MM.1S (cell line): Measurements from ENCODE around the gene TTC9C.

ENCODE experiments used
- DNase-seq: peaks from one replicate; pipeline ENCODE4 v3.0.0-alpha.2; 2015
- H2AFZ ChIP-seq: fragments of 300-600 bp; sonication (generic); 2 replicates; pipeline ENCODE4 v1.6.0; 2016; ENCODE audit warnings: antibody characterized with exemption, low read length
- H3F3A ChIP-seq: fragments of 300-600 bp; sonication (generic); 2 replicates; pipeline ENCODE4 v1.6.1; 2016; ENCODE audit warnings: mild to moderate bottlenecking, antibody characterized with exemption, low read length, moderate library complexity, mixed read lengths; ENCODE audit not compliant: insufficient read depth
- H3K27ac ChIP-seq: fragments of 300-600 bp; sonication (generic); 2 replicates; pipeline ENCODE4 v1.5.1; 2016; ENCODE audit warnings: mild to moderate bottlenecking, low read length
- H3K27me3 ChIP-seq: fragments of 300-600 bp; sonication (generic); replicated peaks from 2 replicates; pipeline ENCODE4 v1.6.0; 2016; ENCODE audit warnings: low read length; ENCODE audit not compliant: insufficient read depth
- H3K36me3 ChIP-seq: fragments of 300-600 bp; sonication (generic); replicated peaks from 2 replicates; pipeline ENCODE4 v1.6.1; 2016; ENCODE audit warnings: mild to moderate bottlenecking, low read length, mixed read lengths; ENCODE audit not compliant: insufficient read depth
- H3K4me1 ChIP-seq: fragments of 300-600 bp; sonication (generic); 2 replicates; pipeline ENCODE4 v1.6.1; 2016; ENCODE audit warnings: low read length, mixed read lengths
- H3K4me2 ChIP-seq: fragments of 300-600 bp; sonication (generic); 2 replicates; pipeline ENCODE4 v1.6.0; 2016; ENCODE audit warnings: low read depth, low read length
- H3K4me3 ChIP-seq: fragments of 300-600 bp; sonication (generic); 2 replicates; pipeline ENCODE4 v1.5.1; 2016; ENCODE audit warnings: low read length, mixed read lengths
- H3K79me2 ChIP-seq: fragments of 300-600 bp; sonication (generic); 2 replicates; pipeline ENCODE4 v1.6.1; 2016; ENCODE audit warnings: mixed run types, low read length, mixed read lengths
- H3K9ac ChIP-seq: fragments of 300-600 bp; sonication (generic); 2 replicates; pipeline ENCODE4 v1.6.1; 2016; ENCODE audit warnings: low read length, mixed read lengths
- H3K9me2 ChIP-seq: fragments of 300-600 bp; sonication (generic); replicated peaks from 2 replicates; pipeline ENCODE4 v1.6.1; 2016; ENCODE audit warnings: mild to moderate bottlenecking, low read length, mixed read lengths; ENCODE audit not compliant: insufficient read depth
- H3K9me3 ChIP-seq: fragments of 300-600 bp; sonication (generic); replicated peaks from 2 replicates; pipeline ENCODE4 v1.6.1; 2016; ENCODE audit warnings: mild to moderate bottlenecking, low read length, mixed read lengths; ENCODE audit not compliant: insufficient read depth
- H4K20me1 ChIP-seq: fragments of 300-600 bp; sonication (generic); 2 replicates; pipeline ENCODE4 v1.6.1; 2016; ENCODE audit warnings: mild to moderate bottlenecking, low read length, moderate library complexity, mixed read lengths; ENCODE audit not compliant: insufficient read depth
- CTCF ChIP-seq: fragments of 300-600 bp; sonication (generic); IDR thresholded peaks from 2 replicates; pipeline ENCODE4 v1.5.1; 2016; ENCODE audit warnings: antibody characterized with exemption, low read length, mixed read lengths
- EZH2 ChIP-seq: fragments of 300-600 bp; sonication (generic); optimal IDR thresholded peaks from 2 replicates; pipeline ENCODE3; 2017; ENCODE audit warnings: low read depth, mild to moderate bottlenecking, antibody characterized with exemption, low read length, mixed read lengths
- EZH2phosphoT487 ChIP-seq: fragments of 300-600 bp; sonication (generic); IDR thresholded peaks from 2 replicates; pipeline ENCODE4 v1.6.1; 2018; ENCODE audit warnings: antibody characterized with exemption, low read length

TTC9C gene

GRCh38 chr11:62752177-62752785 lies 24.0 kb downstream of the TTC9C start:
- Histone ChIP-seq H3K9ac (no peak overlapping the region), H3K9me2 (no peaks in the 10 kb centered on the region), H2AFZ (no peak overlapping the region), H3F3A (peaks cover 3% of the 10 kb centered on the region; the same call in 1 of the 2 replicates), H4K20me1 (no peaks in the 10 kb centered on the region), H3K36me3 (no peaks in the 10 kb centered on the region), H3K27me3 (no peaks in the 10 kb centered on the region), H3K79me2 (peaks cover 21% of the 10 kb centered on the region), H3K9me3 (no peaks in the 10 kb centered on the region), H3K27ac (no peak overlapping the region), H3K4me2 (no peak overlapping the region), H3K4me1 (0 out of 2 replicates have a peak, but pooled peaks cover 3% of the 10 kb centered on the region), H3K4me3 (no peak overlapping the region)
- TF ChIP-seq CTCF: no peak
- no peak for TF ChIP-seq EZH2
- no peak for TF ChIP-seq EZH2phosphoT487
- no peak for DNase-seq

- H3K4me3 ChIP-seq: peak overlapping the region; percentile 82
- H3K36me3 ChIP-seq: no peaks in the 10 kb centered on the region
- H3F3A ChIP-seq: no peaks in the 10 kb centered on the region; the same call in 1 of the 2 replicates
- no peak for DNase-seq
- peaks cover 21% of the 10 kb centered on the region for H3K79me2 ChIP-seq
- H3K9me3 ChIP-seq: no peaks in the 10 kb centered on the region
- H2AFZ ChIP-seq: peak overlapping the region; percentile 86; the same call in 1 of the 2 replicates
- H4K20me1 ChIP-seq: no peaks in the 10 kb centered on the region
- no peaks in the 10 kb centered on the region for H3K9me2 ChIP-seq
- TF ChIP-seq EZH2: no peak
- TF ChIP-seq CTCF: no peak
- no peak for TF ChIP-seq EZH2phosphoT487
- H3K27ac ChIP-seq: no peak overlapping the region
- 0 out of 2 replicates have a peak, but pooled peaks cover 3% of the 10 kb centered on the region for H3K4me1 ChIP-seq
- peak overlapping the region; percentile 76; the same call in 1 of the 2 replicates for H3K9ac ChIP-seq
- no peaks in the 10 kb centered on the region for H3K27me3 ChIP-seq
- H3K4me2 ChIP-seq: peak overlapping the region; percentile 79
Measured at GRCh38 chr11:62752994-62753735, 24.9 kb downstream of the TTC9C start.

GRCh38 chr11:62753736-62754603 lies 25.7 kb downstream of the TTC9C start, which contains the start of gene ZBTB3:
ZBTB3 (minus strand) TSS chr11:62754160; CDS start chr11:62753664, 496 bp downstream.
- no peaks in the 10 kb centered on the region for H3K9me2 ChIP-seq
- H3K4me3 ChIP-seq: peak within 1 kb of the TSS; percentile 82
- peak; percentile 99 for DNase-seq
- H3K79me2 ChIP-seq: peaks cover 21% of the 10 kb centered on the region
- no peaks in the 10 kb centered on the region for H3K9me3 ChIP-seq
- peak within 1 kb of the TSS; percentile 76 for H3K9ac ChIP-seq
- peak within 1 kb of the TSS; percentile 79 for H3K4me2 ChIP-seq
- H3F3A ChIP-seq: no peaks in the 10 kb centered on the region; the same call in 1 of the 2 replicates
- no peaks in the 10 kb centered on the region for H4K20me1 ChIP-seq
- peak within 1 kb of the TSS; percentile 58; the same call in 1 of the 2 replicates for H3K27ac ChIP-seq
- TF ChIP-seq EZH2 (no peak), EZH2phosphoT487 (no peak), CTCF (no peak)
- peak within 1 kb of the TSS; percentile 91 for H2AFZ ChIP-seq
- H3K36me3 ChIP-seq: no peaks in the 10 kb centered on the region
- 0 out of 2 replicates have a peak, but pooled peaks cover 3% of the 10 kb centered on the region for H3K4me1 ChIP-seq
- H3K27me3 ChIP-seq: no peaks in the 10 kb centered on the region
